Caco-2 (cell line): ENCODE results near the gene PTEN. TPM values are rescaled to one million over a fixed set of nuclear protein-coding genes. Genes with fewer than 3 reads are reported as not detected.

ENCODE experiments used
- BruUV-seq: library from RNA; stranded (reverse); fragments of 400-500 nt; replicated peaks from 2 replicates; lab custom pipeline; 2021; lab: Mats Ljungman, UMichigan
- CTCF ChIA-PET: fragments of 300-600 bp; sonication (Branson Sonifier 250); formaldehyde crosslinking; loops from one replicate; lab custom pipeline; 2022; ENCODE audit warnings: antibody characterized with exemption; lab: Charles Lee
- POLR2A ChIA-PET: fragments of 300-600 bp; sonication (Branson Sonifier 250); formaldehyde crosslinking; loops from one replicate; lab custom pipeline; 2022; ENCODE audit warnings: antibody characterized with exemption; lab: Charles Lee
- DNase-seq, 2 experiments: peaks; one replicate each; pipeline versions ENCODE4 v3.0.0 to v3.0.0-alpha.2; 2020 to 2022
- H3K27me3 ChIP-seq: replicated peaks from 2 replicates; pipeline ENCODE4 v1.6.0; 2011; ENCODE audit warnings: low read length; ENCODE audit not compliant: control insufficient read depth, insufficient read depth
- H3K36me3 ChIP-seq: 2 replicates; pipeline ENCODE4 v1.5.1; 2011; ENCODE audit warnings: low read length; ENCODE audit not compliant: control insufficient read depth, insufficient read depth
- H3K4me1 ChIP-seq: fragments of 250-450 bp; sonication (Bioruptor Pico); 2 replicates; pipeline ENCODE4 v1.5.1; 2020; ENCODE audit warnings: mild to moderate bottlenecking
- H3K4me3 ChIP-seq: 2 replicates; pipeline ENCODE4 v1.5.1; 2011; ENCODE audit warnings: low read depth, mild to moderate bottlenecking, control low read depth, low read length
- H3K9me3 ChIP-seq: fragments of 250-450 bp; sonication (Bioruptor Pico); 2 replicates; pipeline ENCODE4 v1.5.1; 2020; ENCODE audit warnings: mild to moderate bottlenecking, moderate library complexity
- H3K27ac Mint-ChIP-seq: one replicate; pipeline ENCODE4 v1.8.0; 2022; ENCODE audit warnings: mixed read lengths; ENCODE audit not compliant: unreplicated experiment
- H3K27me3 Mint-ChIP-seq: one replicate; pipeline ENCODE4 v1.8.0; 2022; ENCODE audit warnings: mixed read lengths; ENCODE audit not compliant: insufficient read depth, unreplicated experiment
- H3K36me3 Mint-ChIP-seq: one replicate; pipeline ENCODE4 v1.8.0; 2022; ENCODE audit warnings: mild to moderate bottlenecking, mixed read lengths; ENCODE audit not compliant: insufficient read depth, unreplicated experiment
- H3K4me1 Mint-ChIP-seq: one replicate; pipeline ENCODE4 v1.8.0; 2022; ENCODE audit warnings: low read depth, mixed read lengths; ENCODE audit not compliant: unreplicated experiment
- H3K4me3 Mint-ChIP-seq: one replicate; pipeline ENCODE4 v1.8.0; 2022; ENCODE audit warnings: mild to moderate bottlenecking, moderate library complexity, mixed read lengths; ENCODE audit not compliant: unreplicated experiment
- H3K9me3 Mint-ChIP-seq: one replicate; pipeline ENCODE4 v1.8.0; 2022; ENCODE audit warnings: mixed read lengths; ENCODE audit not compliant: unreplicated experiment
- intact Hi-C: fragments of 100-400 bp; cut with micrococcal nuclease; formaldehyde crosslinking; loops from one replicate; pipeline ENCODE4 v1.10.0; 2022; ENCODE audit not compliant: unreplicated experiment
- total RNA-seq: library from RNA; stranded (reverse); gene quantifications from 2 replicates; pipeline ENCODE4 v1.2.3, GENCODE V29; 2022
- TF ChIP-seq, protein P1 (sequence below), 2 experiments: fragments of 200-600 bp in 1 of 2; IDR thresholded peaks; 1 replicate in 1 of 2; 2 replicates in 1 of 2; pipeline versions ENCODE4 v1.5.1 to v1.8.0; 2011 to 2022; ENCODE audit warnings: antibody characterized with exemption in 1 of 2, control low read depth in 1 of 2, inconsistent platforms in 1 of 2, low read depth in 1 of 2, low read length in 1 of 2, mild to moderate bottlenecking in 1 of 2, moderate library complexity in 1 of 2; ENCODE audit not compliant: insufficient read depth in 1 of 2, severe bottlenecking in 1 of 2, unreplicated experiment in 1 of 2

Gene PTEN
- total RNA-seq, 1 experiment from 2014 or later = 56.3 TPM

DNA sequence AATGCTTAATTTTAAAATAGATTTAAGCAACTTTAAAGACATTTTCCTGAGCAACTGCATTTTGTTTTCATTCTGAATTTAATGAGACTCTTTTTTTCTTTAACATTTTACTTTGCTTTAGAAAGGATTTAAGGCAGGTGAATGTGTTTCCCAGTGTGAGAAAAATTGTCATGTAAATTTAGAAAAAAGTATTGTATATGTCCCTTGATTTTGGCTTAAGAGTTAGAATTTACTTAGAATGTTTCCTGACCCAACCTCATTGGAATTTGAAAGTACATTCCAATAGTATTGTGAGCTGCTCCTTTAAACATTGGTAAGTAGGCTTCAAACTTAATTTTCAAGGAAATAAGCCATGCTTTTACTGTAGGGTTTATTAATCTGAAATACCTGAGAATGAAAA is 110.2 kb downstream of the PTEN start:
- no peaks in the 10 kb centered on the region for H3K9me3 Mint-ChIP-seq
- H3K36me3 Mint-ChIP-seq = no peaks in the 10 kb centered on the region
- no peaks in the 10 kb centered on the region for H3K4me1 Mint-ChIP-seq
- intact Hi-C loops = no loop called here
- POLR2A ChIA-PET = no interaction called here
- TF ChIP-seq, protein P1, sequence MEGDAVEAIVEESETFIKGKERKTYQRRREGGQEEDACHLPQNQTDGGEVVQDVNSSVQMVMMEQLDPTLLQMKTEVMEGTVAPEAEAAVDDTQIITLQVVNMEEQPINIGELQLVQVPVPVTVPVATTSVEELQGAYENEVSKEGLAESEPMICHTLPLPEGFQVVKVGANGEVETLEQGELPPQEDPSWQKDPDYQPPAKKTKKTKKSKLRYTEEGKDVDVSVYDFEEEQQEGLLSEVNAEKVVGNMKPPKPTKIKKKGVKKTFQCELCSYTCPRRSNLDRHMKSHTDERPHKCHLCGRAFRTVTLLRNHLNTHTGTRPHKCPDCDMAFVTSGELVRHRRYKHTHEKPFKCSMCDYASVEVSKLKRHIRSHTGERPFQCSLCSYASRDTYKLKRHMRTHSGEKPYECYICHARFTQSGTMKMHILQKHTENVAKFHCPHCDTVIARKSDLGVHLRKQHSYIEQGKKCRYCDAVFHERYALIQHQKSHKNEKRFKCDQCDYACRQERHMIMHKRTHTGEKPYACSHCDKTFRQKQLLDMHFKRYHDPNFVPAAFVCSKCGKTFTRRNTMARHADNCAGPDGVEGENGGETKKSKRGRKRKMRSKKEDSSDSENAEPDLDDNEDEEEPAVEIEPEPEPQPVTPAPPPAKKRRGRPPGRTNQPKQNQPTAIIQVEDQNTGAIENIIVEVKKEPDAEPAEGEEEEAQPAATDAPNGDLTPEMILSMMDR (IDR thresholded peaks at IDR 0.05; ENCODE audit: insufficient read depth in 1 of 2, low read depth in 1 of 2, low read length in 1 of 2, severe bottlenecking in 1 of 2, unreplicated experiment in 1 of 2) = no peak
- Histone ChIP-seq H3K4me3 (no peak overlapping the region), H3K36me3 (no peaks in the 10 kb centered on the region), H3K27me3 (no peaks in the 10 kb centered on the region), H3K4me1 (no peaks in the 10 kb centered on the region), H3K9me3 (no peaks in the 10 kb centered on the region)
- H3K27ac Mint-ChIP-seq = no peak overlapping the region
- H3K4me3 Mint-ChIP-seq = no peak overlapping the region
- no peak for DNase-seq
- no TSS peak for BruUV-seq
- CTCF ChIA-PET = no interaction called here
- H3K27me3 Mint-ChIP-seq = no peaks in the 10 kb centered on the region

DNA sequence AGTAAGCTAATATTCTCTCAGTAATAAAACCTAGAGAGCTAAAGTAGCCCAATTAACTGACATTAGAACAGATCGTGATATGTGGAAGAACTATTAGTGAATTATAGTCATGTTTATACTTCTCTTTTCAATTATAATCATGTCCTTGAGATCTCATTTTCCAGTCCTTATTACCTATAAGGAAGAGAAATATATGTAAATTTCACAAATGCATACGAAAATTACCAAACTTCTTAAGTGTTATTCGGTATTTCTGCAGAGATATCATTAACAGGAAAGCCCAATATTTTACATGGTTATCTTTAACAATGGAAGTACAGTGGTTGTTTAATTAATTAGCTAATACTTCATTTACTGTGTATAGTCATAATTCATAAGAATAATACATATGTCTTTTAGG is 110.7 kb downstream of the PTEN start:
- no TSS peak for BruUV-seq
- Mint-ChIP-seq H3K36me3 (no peaks in the 10 kb centered on the region), H3K27ac (no peak overlapping the region), H3K9me3 (no peaks in the 10 kb centered on the region), H3K4me3 (no peak overlapping the region), H3K27me3 (no peaks in the 10 kb centered on the region), H3K4me1 (no peaks in the 10 kb centered on the region)
- Histone ChIP-seq H3K27me3 (no peaks in the 10 kb centered on the region), H3K4me3 (no peak overlapping the region), H3K36me3 (no peaks in the 10 kb centered on the region), H3K9me3 (no peaks in the 10 kb centered on the region), H3K4me1 (no peaks in the 10 kb centered on the region)
- ChIA-PET CTCF (no interaction called here), POLR2A (no interaction called here)
- DNase-seq = no peak
- TF ChIP-seq, protein P1 (IDR thresholded peaks at IDR 0.05; ENCODE audit: insufficient read depth in 1 of 2, low read depth in 1 of 2, low read length in 1 of 2, severe bottlenecking in 1 of 2, unreplicated experiment in 1 of 2) = no peak
- intact Hi-C loops = no loop called here

DNA sequence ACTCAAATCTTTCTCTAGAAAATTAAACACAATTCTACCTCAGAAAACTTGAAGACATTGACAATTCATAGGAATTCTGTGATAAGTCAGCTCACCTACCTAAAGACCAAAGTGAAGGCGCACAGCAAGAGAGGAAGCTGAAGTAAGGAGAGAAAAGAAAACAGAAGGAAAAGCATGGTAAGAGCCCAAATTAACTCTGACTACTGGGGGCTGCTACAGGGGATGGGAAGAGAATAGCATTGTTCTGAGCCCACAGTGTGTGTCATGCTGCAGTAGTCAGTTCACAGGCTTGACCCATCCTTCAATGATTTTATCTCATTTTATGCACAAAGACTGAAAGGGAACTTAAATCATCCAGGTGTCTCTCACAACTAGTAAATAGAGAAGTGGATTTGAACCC is 111.3 kb downstream of the PTEN start:
- Mint-ChIP-seq H3K4me1 (no peaks in the 10 kb centered on the region), H3K27ac (no peak overlapping the region)
- H3K9me3 ChIP-seq = no peaks in the 10 kb centered on the region

More for the DNA sequence above, 111.3 kb downstream of the PTEN start:
- DNase-seq = no peak
- ChIA-PET POLR2A (no interaction called here), CTCF (no interaction called here)
- Histone ChIP-seq H3K36me3 (no peaks in the 10 kb centered on the region), H3K4me3 (no peak overlapping the region), H3K27me3 (no peaks in the 10 kb centered on the region), H3K4me1 (no peaks in the 10 kb centered on the region)
- TF ChIP-seq, protein P1 (IDR thresholded peaks at IDR 0.05; ENCODE audit: insufficient read depth in 1 of 2, low read depth in 1 of 2, low read length in 1 of 2, severe bottlenecking in 1 of 2, unreplicated experiment in 1 of 2) = no peak
- Mint-ChIP-seq H3K27me3 (no peaks in the 10 kb centered on the region), H3K36me3 (no peaks in the 10 kb centered on the region), H3K9me3 (no peaks in the 10 kb centered on the region), H3K4me3 (no peak overlapping the region)
- no TSS peak for BruUV-seq
- intact Hi-C loops = no loop called here
